HG02938 (cell line): Measurements from ENCODE around the gene VSIG10L2.

Experiments used
- ATAC-seq: cut with Tn5 transposase; IDR thresholded peaks from one replicate; pipeline ENCODE4 v1.9.1; 2021; ENCODE audit warnings: mild to moderate bottlenecking, moderate library complexity; ENCODE audit not compliant: unreplicated experiment

The VSIG10L2 gene

DNA sequence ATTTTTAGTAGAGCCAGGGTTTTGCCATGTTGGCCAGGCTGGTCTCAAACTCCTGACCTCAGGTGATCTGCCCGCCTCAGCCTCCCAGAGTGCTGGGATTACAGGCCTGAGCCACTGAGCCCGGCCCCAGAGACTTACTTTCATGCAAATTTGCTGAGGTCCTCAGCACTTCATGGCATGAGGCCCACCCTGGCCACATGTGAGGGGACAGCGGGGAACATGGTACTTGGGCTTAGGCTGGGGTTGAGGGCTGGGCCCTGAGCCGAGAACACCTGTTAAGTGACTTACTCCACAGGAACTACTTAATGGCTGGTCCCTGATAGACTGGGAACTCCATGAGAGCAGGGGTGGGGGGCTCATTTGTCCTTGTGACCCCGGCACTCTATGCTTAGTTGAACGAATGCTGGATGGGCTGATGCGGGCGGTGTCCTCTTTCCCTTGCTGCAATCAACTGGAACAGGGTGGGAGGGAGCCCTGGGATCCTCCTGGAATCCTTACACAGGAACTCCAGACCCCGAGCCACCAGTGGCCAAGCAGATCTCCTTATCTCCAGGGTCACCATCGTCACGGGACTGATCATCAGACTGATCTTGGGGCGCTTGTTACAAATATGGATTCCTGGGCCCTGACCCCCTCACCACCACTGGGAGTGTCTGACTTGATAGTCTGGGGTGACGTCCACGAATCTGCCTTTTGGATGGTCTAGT is 1.0 kb downstream of the VSIG10L2 start:
- no peak for ATAC-seq

DNA sequence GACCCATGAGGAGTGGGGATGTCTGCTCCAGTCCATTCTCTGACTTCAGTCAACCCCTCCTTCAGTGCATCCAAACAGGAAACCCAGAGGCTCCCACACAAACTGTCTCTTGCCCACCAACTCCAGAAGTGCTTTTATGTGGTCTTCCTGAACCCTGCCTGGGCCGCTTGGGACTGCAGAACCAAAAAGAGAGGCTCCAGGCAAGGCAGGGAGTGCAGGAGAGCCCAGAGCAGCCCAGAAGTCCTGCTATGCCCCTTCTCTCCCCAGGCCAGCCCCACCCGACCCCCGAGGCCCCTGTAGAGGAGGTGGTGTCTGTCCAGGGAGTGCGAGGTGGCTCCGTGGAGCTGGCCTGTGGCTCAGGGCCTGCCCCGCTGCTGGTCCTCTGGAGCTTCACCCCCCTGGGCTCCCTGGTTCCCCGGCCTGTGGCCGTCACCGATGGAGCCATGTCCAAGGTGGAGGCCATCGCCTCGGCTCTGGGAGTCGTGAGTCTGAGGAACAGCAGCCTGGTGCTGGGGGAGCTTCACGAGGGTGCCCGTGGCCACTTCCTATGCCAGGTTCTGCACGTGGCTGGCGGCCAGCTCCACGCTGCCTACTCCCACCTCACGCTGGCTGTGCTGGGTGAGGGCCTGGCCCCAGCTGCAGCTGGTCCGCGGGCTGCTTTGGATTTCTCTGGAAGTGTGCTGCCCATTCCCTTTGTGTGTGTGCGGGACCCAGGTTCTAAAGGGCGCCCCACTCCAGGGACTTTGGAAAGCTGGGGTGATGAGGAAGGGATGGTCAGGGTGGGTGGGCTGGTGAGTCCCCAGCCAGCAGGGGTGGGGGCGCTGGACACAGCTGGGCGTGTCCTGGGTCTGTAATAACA is 1.8 kb downstream of the VSIG10L2 start:
- ATAC-seq, result no peak

DNA sequence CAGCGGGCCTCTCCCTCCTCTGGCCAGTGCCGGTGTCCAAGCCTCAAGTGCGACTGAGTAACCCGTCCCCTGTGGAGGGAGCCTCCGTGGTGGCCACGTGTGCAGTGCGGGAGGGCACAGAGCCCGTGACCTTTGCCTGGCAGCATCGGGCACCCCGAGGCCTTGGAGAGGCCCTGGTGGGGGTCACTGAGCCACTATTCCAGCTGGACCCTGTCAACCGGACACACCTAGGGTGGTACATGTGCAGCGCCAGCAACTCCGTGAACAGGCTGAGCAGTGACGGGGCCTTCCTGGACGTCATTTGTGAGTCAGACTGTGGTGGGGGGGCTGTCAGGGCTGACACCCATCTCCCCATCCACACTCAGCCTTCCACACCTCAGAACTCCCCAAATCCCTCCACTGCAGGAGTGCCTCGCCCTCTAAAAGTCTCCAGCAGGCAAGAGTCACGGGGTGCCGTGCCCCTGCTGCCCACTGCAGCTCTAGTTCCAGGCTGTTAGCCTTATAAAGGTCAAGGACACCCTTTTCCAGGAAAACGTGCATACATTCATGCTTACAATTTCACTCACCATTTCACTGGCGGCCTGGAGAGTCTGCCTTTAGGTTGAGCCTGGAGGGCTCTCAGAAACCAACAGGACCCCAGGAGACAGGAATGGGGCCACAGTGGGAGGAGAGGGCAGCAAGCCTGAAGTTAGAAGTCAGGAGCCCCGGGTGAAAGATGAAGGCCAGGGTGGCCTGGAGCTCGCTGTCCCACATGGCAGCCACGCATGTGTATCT is 2.6 kb downstream of the VSIG10L2 start:
- no peak for ATAC-seq

DNA sequence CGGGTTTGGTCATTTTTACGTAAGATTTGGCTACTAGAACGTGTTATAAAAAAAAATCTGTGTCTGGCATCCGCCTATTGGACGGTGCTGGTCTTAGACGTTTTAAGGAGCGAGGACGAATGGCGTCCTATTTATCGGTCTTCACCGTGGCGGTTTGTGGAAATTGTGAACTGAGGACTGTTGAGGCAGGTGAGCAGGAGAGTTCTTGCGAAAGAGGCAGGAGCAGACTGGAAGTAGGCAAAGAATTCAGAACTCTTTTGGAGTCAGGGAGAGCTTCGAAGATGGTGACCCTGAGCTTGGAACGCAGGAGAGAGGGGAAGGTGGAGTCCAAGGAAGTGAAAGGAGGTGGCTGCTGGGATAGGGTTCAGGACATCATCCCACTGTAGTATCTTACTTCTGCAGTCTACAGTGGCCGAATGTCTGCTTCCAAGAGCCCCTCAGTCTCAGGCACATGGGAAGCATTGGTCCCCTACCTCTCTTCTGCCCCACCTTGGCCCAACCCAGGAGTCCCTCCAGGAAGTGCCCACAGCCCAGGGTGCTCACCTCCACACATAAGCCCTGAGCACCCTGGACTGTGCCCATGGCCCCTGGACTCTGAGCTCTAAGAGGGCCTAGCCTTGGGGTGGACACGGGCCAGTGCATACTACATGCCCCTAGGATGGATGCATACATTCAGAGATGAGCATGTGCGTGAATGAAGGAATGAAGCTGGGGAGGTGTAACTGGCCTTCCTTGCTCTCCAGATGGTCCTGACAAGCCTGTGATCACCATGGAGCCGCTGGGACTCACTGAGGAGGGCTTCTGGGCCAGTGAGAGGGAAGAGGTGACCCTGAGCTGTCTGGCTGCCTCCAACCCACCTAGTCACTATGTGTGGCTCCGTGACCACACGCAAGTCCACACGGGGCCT is 3.7 kb downstream of the VSIG10L2 start:
- ATAC-seq, result no peak

DNA sequence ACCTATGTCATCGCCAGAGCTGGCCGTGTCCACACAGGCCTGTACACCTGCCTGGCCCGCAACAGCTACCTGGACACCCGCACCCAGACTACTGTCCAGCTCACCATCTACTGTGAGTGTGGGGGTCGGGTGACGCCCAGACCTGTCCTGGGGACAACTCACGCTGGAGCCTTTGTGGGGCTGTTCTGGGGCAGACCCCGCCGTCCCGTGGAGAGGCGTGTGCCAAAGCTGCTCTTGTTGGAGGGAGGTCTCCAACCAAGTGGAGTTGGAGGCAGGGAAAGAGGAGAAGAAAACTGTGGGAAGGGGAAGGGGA is 4.3 kb downstream of the VSIG10L2 start:
- no peak for ATAC-seq

DNA sequence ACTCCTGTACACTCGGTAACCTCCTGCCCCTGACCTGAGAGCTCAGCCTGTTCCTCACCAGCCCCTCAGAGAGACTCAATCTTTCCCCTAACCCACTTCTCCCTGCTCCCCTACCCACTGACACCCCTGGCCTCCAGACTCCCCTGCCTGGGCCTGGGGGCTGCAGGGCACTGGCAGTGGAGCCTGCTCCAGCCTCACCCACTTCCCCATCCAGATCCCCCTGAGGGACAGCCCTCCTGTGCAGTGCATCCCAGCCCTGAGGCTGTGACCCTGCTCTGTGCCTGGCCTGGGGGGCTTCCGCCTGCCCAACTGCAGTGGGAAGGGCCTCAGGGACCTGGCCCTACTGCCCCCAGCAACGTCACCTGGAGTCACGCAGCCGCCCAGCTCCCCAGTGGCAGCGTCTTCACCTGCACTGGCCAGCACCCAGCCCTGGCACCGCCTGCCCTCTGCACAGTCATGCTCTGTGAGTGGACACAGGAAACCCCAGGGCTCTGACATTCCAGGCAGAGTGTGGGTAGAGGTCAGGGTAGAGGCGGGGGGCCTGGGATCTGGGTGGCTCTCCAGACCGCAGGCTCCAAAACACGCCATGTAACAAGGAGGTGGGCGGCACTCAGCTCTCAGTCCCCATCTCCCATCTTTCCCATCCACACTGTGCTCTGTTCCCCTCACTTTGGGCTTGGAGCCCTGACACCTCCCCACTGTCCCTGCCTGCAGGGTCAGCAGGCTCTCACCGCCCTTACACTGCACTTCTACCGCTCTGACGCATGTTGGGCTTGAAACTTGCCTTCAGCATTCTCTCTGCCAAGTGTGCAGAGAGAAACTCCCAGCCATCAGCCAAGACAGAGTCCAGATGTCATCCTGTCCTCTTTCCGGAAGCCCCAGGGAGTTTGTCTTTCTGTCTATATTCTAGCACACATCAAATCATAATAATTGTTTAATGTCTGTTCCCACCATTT is 5.1 kb downstream of the VSIG10L2 start:
- ATAC-seq, result no peak

DNA sequence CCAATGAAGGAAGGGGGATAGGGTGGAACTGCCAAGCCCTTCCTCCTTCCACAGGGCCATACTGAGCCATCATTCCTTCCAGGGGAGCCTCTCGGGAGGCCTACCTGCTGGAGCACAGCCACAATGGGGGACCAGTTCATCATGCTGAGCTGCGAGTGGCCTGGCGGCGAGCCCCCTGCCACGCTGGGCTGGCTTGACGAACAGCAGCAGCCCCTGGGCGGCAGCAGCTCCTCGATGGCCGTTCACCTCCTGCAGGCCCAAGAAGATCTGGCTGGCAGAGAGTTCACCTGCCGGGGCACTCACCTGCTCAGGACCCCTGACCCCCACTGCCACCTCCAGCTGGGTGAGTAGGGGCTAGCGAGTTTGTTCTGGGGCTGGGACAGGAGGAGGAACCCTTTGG is 5.9 kb downstream of the VSIG10L2 start:
- ATAC-seq, result no peak

DNA sequence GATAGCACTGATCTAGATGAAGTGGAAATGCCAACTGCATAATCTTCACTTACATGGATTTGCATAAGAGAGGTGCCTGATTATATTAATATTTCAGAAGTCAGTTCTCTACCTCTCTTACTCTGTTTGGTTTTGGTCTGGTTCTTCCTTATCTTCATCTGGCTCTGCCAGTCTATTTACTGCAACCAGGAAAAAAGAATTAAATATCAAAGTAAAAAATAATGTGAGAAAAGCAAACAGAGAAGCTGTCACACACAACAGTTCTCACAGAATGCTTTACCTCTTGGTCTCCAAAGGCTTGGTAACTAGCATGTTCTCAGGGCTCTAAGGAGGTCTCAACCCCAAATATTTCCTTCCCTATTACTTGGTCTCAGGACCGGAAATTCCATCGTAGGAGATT is 6.7 kb downstream of the VSIG10L2 start:
- no peak for ATAC-seq

DNA sequence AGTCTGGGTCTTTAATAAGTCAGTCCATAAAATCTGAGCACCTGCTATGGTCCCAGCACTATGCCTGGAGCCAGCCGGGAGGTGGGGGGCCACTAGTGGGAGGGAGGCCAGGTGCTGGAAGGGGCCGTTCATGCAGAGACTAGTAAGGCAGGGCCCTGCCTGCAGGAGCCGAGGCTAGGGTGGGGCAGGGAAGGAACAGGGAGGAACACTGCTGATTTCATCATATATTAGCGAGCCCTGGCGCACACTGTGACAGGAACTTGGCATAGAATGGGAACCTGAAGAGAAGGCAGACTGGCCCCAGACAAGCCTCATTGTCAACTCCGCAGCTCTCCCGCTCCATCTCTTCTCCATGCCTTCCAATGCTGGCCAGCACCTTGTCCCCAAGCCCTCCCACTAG is 7.1 kb downstream of the VSIG10L2 start:
- no peak for ATAC-seq

DNA sequence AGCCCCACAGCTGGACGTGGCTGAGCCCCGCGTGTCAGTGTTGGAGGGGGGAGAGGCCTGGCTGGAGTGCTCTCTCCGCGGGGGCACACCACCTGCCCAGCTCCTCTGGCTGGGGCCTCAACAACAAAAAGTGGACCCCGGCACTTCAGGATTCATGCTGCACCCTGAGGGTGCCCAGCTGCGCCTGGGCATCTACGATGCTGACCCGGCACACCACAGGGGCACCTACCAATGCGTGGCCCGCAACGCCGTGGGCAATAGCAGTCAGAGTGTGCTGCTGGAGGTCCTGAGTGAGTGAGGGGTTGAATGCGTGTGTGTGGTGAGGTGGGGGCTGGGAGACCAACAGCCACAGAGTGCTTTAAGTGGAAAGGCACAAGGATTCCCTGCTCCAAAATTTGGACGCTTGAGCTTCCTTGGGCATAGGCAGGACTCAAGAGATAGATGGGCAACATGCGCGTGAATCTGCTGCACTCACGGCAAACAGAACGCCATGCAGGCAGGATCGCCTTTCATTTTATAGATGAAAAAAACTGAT is 7.6 kb downstream of the VSIG10L2 start:
- no peak for ATAC-seq

DNA sequence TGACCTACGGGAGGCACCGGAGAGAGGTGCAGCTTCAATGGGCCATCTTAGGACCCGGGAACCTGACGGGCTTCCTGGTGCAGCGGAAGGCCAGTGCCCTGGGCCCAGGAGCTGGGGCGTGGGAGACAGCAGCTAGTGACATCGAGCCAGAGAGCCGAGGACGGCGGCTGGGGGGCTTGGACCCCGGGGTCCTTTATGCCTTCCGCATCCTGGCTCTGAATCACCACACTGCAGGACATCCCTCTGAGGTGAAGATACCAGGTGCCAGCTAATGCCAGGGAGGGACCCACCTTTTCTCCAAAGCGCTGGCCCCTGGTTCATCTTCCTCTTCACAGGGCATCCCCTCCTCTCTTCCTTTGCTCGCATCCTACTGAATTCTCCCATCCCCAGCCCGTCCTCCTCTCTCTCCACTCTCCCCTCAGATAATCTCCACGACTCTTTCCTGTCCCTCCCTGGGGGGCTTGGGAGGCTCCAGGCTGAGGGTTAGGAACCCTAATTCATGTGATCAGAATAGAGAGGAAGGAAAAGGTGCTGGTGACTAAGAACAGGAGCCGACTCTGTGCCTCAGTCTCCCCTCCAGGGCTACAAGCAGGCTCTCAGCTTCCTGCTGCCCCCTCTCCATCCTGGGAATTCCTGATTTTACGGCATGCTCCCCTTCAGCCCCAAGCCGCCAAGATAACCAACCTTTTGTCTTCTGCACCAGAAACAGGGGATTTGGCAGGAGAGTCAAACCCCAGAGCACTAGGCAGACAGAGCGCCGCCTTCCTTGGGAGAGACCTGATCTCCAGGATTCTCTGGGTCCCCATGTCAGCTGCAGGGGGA is 8.5 kb downstream of the VSIG10L2 start:
- no peak for ATAC-seq

DNA sequence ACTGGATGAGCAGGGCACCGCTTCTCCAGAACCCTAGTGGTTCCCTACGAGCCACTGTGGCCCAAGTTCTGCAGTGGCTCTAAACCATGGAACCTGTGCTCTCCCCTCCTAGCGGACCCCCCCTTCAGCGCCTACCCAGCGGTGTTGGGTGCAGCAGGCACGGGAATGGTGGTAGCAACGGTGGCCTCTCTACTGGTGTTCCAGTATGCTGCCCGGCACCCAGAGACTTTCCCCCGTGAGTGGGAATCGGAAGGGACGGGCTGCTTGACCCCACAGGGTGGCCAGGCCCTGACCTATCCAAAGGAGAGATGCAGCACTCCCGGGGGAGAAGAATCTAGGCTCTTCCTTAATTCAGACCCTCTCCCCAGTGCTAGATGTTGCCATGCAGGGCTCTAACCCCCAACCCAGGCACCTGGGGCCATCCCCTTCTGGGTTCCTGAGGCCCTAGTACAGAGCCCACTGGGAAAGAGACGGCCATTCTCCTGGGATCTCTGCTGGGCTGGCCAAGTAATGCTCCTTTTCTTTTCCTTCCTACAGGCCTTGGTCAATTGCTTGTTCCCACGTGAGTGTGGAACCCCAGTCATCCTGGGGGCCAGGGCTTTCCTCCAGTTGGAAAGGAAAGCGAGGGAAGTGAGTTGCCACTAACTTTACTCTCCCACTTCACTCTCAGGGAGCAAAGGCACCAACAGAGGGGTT is 9.2 kb downstream of the VSIG10L2 start:
- no peak for ATAC-seq

DNA sequence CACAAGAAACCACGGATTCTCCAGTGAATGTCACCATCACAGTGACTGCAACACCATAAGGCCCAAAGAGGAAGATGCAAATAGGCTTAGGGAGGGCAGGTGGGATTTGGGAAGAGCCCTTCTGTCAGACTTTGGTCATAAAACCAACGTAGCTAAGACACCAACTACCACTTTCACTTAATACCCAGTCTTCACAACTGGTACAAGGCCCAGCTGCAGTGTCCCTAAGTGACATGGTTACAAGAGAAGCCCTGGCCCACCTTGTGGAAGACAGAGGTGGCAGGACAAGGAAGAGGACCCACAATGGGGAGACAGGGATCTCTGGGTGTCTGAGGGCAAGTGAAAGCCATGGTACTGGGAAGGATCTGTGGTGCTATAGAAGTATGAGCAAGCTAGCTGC is 10.0 kb downstream of the VSIG10L2 start:
- ATAC-seq, result no peak

DNA sequence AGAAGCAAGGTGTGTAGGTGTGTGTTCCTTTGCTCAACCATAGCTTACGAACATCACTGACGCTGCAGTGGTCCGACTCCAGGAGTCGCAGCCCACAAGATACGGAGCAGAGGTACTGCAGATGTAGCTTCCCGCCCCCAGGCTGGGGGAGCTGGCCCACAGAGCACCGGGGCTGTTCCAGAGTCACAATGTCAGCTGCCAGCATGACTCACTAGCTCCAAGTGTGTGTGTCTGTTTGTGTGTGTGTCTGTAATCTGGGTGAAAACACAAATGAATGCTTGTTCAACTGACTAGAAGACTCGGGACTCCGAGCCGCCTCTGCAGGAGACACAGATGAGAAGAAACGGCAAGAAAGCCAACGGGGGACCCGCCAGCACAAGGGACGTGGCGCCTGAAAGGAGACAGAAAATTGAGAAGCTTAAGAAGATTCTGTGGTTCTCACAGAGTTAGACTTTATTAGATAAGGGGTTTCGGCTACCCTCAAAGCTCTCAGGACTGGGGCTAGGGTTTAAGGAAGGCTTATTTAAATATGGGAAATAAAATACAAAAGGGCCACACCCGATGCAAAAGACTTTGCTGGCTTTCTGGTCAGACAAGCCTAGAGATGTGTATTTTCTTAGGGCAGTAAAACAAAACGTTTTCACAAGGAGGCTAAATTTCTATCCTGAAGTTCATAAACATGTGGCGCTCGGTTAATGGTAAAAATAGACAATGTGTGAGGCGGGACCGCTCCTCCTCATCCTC is 10.7 kb downstream of the VSIG10L2 start:
- no peak for ATAC-seq

DNA sequence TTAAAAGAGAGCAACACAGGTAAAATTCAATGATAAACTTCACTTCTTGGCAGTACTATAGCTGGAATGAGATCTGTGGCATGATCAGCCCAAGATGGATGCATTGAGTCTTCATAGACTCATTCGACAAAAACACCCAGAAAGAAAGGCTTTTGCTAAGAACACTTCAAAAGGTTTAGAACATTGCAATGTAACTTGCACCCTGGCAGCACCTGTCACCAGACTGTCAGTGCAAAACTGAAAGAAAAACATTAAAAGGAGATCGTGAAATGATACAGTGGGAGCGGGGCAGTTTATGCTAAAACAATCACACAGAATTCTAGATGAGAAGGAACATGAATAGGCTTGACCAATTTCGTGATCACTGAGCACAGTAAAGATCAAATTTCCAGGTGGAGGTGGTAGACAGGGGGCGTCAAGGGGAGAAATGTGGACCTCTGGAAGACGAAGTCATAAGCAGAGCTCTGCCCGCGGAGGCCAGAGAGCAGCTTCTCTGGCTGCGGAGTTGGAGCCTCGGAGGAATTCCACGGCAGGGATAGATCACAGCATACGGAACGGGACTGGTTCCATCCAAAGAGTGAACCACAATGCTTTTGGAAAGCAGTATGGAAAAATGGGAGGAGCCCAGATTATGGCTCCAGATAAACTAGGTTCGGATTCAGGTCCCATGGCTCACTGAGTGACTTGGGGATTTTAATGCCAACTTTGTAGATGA is 11.9 kb downstream of the VSIG10L2 start:
- ATAC-seq, result no peak

DNA sequence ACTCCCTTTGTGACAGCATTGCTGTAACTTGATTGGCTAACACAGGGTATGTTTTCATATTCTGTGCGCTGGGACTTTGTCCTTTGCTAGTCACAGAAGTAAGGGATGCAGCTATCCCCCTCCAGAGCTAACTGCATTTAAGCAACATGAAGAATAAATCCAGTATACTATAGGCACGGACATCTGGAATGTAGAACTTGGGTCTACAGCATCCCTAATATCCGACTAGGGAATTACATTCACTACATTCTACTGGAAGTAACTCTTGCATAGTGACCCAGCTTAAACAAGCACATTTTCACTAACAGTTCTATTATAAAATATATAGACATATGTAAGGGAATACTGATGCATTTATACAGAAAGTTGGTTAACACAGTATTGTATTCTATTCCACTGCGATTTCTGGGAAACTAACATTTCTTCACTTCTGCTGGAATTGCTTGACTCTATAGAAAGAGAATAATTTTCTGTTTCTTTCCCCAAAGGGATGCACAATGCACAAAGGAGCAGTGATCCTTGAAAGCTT is 13.1 kb downstream of the VSIG10L2 start:
- no peak for ATAC-seq
